ENCODE results near the gene HMG20B.

Gene HMG20B

GRCh38 chr19:3586127-3586626 is 13.4 kb downstream of the HMG20B start:
- no peak for DNase-seq

DNA sequence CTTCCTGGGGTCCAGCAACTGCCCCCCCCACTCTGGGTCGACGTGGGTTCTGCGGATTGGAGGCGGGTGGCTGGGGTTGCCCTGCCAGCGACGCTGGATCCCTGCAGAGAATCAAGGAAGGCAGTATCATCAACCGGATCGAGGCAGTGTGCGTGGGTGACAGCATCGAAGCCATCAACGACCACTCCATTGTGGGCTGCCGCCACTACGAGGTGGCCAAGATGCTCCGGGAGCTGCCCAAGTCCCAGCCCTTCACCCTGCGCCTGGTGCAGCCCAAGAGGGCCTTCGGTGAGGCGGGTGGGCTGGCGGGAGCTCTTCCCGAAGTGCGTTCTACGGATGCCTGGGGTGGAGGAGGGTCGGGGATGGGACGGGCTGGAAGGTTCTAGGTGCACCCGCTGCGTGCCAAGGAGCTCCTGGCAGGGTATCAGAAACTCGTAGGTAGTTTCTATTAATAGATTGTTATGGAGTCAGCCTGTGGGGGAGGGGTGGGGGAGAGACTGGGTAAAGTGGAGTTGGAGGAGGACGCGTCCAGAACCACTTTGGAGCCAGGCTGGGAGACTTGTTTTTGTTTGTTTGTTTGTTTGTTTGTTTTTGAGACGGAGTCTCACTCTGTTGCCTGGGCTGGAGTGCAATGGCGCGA is 14.1 kb downstream of the HMG20B start:
- DNase-seq: no peak

- DNase-seq: no peak
Measured at GRCh38 chr19:3589439-3589838, 16.7 kb downstream of the HMG20B start.

DNA sequence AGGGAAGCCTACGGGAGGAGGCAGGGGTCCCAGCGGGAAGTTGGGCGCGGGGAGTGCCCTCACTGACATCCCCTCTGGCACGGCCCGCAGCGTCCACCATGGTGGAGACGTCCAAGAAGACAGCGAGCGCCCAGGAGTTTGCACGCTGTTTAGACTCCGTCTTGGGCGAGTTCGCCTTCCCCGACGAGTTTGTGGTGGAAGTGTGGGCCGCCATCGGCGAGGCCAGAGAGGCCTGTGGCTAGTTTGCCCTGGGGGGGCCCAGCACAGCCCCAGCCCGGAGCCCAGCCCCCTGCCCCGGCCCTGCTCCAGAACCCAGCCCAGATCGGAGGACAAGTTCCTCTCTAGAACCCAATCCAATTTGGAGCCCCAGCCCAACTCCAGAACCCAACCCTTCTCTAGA is 17.2 kb downstream of the HMG20B start:
- DNase-seq: no peak

DNA sequence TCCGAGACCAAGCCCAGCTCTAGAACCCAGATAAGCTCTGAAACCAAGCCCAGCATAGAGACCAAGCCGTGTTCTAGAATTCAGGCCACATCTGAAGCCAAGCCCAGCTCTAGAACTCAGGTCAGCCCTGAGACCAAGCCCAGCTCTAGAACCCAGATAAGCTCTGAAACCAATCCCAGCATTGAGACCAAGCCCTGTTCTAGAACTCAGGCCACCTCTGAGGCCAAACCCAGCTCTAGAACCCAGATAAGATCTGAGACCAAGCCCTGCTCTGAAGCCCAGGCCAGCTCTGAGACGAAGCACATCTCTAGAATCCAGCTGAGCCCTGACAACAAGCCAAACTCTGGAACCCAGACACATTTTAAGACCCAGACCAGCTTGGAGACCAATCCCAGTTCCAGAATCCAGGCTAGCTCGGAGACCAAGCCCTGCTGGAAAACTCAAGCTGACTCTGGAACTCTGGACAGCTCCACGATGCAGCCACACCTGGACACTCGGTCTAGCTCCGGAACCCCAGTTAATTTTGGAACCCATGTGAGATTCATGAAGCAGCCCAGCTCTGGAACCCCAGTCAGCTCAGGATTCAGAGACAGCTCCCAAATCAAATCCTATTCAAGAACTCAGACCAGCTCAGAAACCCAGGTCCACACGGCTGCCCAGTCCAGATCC is 18.4 kb downstream of the HMG20B start:
- DNase-seq: no peak

DNA sequence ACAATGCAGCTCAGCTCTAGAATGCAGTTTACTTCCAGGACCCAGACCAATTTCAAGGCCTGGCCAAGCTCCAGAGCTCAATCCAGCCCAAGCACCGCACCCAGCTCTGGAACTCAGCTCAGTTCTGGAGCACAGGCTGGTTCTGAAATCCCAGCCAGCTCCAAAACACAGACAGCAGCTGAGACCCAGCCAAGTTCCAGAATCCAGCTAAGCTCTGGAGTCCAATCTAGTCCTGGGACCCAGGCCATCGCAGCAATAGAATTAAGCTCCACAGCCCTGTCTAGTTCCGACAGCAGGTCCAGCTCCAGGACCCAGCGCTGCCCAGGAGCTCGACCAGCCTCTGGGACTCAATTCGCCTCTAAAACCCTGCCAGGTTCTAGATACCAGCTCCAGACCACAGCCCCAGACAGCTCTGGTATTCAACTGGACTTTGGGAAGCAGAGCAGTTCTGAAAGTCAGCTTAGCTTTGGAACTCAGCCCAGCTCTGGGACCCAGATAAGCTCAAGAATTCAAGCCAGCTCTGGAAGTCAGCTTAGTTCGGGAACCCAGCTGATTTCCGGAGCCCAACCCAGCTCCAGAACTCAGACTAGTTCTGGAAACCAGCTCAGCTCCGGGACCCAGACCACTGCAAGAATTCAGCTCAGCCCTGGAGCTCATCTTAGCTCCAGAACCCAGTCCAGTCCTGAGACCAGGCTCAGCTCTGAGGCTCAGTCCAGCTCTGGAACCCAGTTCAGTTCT is 19.3 kb downstream of the HMG20B start:
- no peak for DNase-seq

GRCh38 chr19:3593156-3593555 is 20.4 kb downstream of the HMG20B start:
- DNase-seq: no peak

DNA sequence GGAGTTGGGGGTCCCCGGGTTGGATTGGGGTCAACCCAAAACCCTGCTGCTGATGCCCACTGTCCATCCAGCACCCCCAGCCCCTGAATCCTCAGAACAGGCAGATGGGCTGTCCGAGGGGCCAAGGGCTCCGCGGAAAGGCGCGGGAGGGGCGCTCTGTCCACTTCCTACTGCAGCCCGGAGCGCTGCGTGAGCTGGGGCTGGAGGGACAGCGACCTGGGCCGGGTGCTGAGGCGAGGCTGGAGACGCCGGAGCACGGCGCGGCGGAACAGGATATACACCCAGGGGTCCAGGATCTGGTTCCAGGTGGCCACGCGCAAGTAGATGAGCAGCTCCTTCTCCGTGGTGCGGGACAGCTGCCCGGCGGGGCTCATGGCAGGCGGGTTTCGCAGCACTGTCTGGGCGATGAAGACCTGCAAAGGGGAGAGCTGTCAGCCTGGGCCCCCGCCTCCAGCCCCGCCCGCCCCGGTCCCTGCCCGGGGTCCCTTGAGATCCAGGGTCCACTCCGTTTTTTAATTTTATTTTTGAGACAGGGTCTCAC is 22.8 kb downstream of the HMG20B start:
- DNase-seq: no peak

DNA sequence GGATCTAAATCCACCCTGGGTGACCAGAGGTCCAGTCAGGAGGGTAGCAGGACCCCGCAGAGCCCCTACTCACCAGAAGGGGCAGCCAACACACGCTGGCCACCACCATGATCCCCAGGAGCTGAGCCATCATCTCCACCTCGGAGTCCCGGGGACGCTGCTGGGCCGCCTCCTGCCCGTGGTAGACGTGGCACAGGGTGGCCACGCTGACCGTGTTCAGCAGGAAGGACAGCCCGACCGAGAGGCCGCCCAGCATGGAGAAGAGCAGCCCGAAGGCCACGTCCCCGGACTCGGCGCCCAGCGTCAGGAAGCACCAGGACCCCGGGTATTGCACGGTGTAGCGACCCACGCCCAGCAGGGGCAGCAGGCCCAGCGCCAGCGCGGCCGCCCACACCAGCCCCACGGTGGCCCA is 27.0 kb downstream of the HMG20B start:
- DNase-seq: no peak

DNA sequence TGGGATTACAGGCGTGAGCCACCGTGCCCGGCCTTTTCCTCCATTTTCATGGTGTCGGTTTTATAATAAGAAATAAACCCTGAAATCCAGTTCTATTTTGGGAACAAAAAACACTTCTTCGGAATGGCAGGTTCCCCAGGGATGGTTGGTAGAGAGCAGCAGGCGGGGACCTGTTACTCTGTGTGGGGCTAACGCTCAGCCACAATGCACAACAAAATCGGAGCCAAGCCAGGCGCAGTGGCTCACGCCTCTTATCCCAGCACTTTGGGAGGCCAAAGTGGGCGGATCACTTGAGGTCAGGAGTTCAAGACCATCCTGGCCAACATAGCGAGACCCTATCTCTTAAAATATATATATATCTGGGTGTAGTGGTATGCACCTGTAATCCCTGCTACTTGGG is 28.3 kb downstream of the HMG20B start:
- no peak for DNase-seq

- DNase-seq: no peak
Measured at GRCh38 chr19:3603121-3603811, 30.5 kb downstream of the HMG20B start.

DNA sequence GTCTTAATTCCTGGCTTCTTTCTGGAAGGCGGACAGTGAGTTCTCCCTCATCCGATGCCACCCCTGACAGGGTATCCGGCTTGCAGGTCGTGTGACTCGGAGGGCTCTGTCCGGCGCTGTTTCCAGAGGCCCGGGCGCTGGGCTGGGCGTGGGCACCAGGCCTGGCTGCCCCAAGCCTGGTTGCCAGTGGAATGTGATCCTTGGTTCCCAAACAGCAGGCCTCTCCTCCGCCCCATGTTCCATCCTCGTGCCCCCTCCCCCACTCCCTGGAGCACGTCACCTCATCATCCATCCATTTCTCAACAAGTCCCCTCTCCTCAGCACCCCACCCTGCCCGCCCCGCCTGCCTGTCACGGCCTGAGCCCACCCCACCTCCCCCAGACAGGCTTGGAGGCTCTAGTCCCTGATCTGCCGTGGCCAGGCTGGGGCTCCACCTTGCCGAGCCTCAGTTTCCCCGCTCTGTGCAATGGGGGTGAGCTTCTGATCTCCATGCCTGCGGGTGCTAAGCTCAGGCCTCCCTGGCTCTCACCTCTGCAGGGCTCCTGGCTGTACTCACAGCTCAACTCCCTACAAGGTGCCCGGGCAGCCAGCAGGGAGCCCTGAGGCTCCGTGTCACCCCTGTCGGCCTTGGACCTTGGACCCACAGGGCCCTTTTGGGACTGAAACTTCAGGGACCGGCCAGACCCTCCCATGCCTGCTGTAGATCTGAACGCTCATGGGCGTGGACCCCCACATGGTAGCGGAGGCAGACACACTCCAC is 31.7 kb downstream of the HMG20B start:
- DNase-seq: no peak

- DNase-seq: no peak
Measured at GRCh38 chr19:3604987-3605343, 32.2 kb downstream of the HMG20B start.

- no peak for DNase-seq
Measured at GRCh38 chr19:3605361-3605760, 32.6 kb downstream of the HMG20B start.

GRCh38 chr19:3605770-3606169 is 33.0 kb downstream of the HMG20B start:
- no peak for DNase-seq

- no peak for DNase-seq
Measured at GRCh38 chr19:3606174-3606689, 33.5 kb downstream of the HMG20B start.

DNA sequence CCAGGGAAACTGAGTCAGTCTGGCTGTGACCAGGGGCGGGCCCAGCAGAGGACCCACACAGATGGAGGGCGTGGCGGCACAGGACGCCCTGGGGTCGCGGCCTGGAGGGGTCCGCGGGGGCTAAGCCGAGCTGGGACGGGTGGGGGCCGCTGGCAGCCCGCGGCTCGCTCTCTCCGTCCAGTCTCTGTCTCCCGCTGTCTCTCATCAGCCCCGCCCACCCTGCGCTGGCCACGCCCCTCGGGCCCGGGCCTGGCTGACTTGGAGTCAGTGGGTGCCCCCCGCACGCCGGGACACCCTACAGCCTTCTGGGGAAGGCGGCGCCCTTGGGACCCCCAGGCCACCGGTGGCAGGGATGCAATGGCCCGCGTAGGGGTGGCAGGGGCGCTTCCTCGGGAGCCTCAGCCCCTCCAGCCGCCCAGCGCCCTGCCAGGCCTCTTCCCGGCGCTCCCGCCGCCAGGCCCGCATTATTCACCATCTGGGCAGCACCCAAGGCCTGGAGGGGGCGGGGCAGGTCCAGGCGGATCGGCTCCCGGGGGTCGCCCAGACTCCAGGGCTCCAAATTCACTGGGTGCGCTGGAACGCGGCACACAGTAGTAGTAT is 34.0 kb downstream of the HMG20B start, which contains the start of gene TBXA2R:
TSS of gene TBXA2R (minus strand) at position 186 of the 600 bp plus-strand sequence. CDS start 6,241 bp downstream, outside the sequence.
- no peak for DNase-seq

DNA sequence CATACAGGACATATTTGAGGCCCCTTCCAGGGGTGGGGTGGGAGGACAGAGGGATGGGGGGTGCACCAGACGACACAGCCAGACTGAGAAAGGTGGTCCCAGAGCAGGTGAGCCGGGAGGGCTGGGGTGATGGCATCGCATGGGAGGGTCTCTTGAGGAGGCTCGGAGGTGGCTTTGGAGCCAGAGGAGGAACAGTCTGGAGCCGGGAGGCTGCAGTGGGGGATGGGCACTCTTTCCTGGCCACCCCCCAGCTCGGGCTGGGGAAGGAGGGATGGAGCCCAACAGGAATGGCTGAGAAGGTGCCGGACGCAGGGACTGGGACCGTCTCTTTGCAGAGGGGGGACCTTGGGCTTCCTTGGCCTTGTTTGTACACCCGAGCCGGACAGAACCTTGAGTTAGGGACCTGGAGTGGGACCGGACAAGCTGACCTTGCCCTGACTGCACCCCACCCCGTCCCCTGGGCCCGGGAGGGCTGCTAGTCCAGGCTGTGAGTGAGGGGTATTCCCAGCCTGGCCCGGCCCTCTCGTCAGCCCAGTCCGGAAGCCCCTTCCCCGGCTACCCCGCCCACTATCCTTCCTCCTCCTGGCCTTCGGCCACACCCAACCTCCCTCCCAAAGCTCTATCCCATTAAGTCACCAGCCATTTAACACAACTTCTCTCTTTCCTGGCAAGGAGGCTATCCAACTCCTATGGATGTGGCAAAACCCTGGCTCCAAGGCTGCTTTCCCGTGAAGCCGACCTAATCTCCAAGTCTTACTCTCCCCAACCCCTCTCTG is 34.7 kb downstream of the HMG20B start:
- no peak for DNase-seq

DNA sequence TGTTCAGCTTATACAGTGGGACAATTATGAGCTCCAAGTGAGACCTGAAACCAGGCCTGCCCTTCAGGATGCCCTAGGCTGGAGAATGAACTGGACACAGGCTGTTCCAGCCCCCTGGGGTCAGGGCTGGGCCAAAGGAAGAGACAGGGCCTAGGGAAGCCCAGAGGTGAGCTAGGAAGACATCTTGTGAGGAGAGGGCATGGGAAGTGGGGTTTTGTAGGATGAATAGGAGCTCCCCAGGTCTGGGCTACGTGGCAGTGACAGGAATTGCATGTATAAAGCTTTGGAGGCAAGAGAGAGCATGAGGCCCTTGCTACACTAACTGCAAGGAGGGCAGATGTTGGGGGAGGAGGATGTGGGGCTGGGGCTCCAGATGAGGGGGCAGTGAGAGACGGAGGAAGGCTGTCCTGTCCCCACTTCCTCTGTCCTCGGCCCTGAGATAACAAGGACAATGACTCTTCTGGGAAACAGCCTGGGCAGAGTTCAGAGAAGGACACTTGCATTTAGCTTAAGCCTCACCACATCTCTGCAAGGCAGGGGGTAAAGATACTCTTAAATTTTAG is 35.4 kb downstream of the HMG20B start:
- no peak for DNase-seq

DNA sequence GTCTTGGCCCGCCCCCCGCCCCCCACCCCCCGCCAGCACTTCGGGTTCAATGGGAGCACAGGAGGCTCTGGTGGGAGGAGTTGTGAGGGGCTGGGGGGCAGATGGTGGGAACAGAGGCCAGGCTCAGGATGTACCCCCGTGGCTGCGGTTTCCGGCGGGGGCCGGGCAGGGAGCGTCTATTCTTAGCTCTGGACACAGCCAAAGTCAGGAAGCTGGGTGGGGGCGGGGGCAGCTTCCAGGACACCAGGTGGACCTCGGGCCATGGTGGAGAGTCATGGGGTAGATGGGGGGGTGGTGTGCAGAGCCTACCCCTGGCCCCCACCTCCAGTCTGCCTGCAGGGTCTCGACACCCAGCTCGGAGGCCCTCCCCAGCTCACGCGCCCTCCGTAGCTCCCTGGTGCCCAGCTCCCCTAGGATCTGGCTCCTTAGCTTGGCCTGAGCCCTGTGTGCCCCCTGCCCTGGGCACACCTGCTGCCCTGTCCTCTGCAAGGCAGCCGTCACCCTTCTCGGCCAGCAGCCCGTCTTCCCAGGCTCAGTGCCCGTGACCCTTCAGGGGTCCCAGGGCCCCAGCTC is 36.1 kb downstream of the HMG20B start:
- no peak for DNase-seq
